Astrocyte of the cerebellum (primary cell): ENCODE measurements around the gene TMEM192.
A peak's percentile ranks its signal among the peaks of the same experiment; 100 is the strongest.
"Not testable (repeated sequence)": the region's sequence is repeated elsewhere in the genome, so short reads cannot be mapped to it uniquely, and the experiment has no call there.

Experiments used
- DNase-seq: peaks from one replicate; pipeline ENCODE4 v3.0.0-alpha.2; 2011; ENCODE audit warnings: low read depth
- H3K4me3 ChIP-seq: 2 replicates; pipeline ENCODE4 v1.5.1; 2011; ENCODE audit warnings: mild to moderate bottlenecking, low read depth, low read length, moderate library complexity
- in situ Hi-C: cut with HindIII; loops from 2 replicates; pipeline ENCODE4 v1.10.0; 2017; ENCODE audit warnings: low sequenced_read_pairs
- TF ChIP-seq, protein P1 (sequence below): IDR thresholded peaks from 2 replicates; pipeline ENCODE4 v1.5.1; 2012; ENCODE audit warnings: low read length, low read depth, moderate library complexity, mild to moderate bottlenecking; ENCODE audit errors: missing control alignments

TMEM192 gene

DNA sequence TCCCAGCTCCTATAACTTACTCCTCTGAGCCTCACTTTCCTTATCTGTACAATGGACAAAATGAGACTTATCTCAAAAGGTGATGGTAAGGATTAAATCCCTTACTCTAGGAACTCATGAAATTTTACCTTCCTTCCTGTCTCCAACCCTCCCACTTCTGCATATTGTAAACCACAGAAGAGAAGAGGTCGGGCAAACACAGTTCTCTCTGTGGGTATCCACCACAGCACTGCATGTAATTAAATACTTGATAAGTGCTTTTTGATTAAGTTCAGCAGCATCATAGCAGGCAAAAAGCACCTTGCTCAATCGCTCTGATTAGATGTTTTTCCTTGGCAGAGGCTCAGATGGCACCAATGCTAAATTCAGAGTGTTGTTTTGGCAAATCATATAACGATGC is 17.3 kb upstream of the TMEM192 start:
- in situ Hi-C loops: loop anchor here (10.0 kb wide), 2 partner anchors 75 to 335 kb away; partner anchors contain the start of gene KLHL2
- H3K4me3 ChIP-seq: no peak overlapping the region
- TF ChIP-seq, protein P1, sequence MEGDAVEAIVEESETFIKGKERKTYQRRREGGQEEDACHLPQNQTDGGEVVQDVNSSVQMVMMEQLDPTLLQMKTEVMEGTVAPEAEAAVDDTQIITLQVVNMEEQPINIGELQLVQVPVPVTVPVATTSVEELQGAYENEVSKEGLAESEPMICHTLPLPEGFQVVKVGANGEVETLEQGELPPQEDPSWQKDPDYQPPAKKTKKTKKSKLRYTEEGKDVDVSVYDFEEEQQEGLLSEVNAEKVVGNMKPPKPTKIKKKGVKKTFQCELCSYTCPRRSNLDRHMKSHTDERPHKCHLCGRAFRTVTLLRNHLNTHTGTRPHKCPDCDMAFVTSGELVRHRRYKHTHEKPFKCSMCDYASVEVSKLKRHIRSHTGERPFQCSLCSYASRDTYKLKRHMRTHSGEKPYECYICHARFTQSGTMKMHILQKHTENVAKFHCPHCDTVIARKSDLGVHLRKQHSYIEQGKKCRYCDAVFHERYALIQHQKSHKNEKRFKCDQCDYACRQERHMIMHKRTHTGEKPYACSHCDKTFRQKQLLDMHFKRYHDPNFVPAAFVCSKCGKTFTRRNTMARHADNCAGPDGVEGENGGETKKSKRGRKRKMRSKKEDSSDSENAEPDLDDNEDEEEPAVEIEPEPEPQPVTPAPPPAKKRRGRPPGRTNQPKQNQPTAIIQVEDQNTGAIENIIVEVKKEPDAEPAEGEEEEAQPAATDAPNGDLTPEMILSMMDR: no peak
- DNase-seq: no peak

DNA sequence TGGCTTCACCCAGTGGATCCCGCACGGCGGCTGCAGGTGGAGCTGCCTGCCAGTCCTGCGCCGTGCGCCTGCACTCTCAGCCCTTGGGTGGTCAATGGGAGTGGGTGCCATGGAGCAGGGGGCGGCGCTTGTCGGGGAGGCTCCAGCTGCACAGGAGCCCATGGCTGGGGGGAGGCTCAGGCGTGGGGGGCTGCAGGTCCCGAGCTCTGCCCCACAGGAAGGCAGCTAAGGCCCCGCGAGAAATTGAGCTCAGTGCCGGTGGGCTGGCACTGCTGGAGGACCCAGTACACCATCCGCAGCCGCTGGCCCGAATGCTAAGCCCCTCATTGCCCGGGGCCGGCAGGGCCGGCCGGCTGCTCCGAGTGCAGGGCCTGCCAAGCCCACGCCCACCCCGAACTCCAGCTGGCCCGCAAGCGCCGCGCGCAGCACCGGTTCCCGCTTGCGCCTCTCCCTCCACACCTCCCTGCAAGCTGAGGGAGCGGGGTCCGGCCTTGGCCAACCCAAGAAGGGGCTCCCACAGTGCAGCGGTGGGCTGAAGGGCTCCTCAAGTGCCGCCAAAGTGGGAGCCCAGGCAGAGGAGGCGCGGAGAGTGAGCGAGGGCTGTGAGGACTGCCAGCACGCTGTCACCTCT is 13.3 kb upstream of the TMEM192 start:
- H3K4me3 ChIP-seq, DNase-seq, in situ Hi-C loops: not testable (repeated sequence)

DNA sequence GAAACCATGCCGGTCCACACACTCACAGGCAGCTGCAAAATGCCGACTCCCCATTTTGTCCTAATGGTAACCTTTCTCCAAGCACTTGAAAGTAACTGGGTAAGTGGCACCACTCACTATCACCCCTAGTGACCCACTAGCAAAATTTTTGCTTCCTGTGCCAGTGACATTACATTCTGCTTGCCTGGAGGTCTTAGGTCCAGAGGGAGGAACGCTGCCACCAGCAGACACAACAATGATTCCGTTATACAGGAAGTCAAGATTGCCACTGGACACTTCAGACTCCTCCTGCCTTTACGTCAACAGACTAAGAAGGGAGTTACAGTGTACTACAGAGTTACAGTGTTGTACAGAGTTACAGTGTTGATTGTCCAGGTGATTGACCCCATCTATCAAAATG is 11.8 kb upstream of the TMEM192 start:
- no peak for DNase-seq
- in situ Hi-C loops: no loop called here
- TF ChIP-seq, protein P1: no peak
- no peak overlapping the region for H3K4me3 ChIP-seq

- H3K4me3 ChIP-seq: no peak overlapping the region
- in situ Hi-C loops: no loop called here
- no peak for DNase-seq
- TF ChIP-seq, protein P1: no peak
Measured at GRCh38 chr4:165118256-165118909, 5.7 kb upstream of the TMEM192 start.

DNA sequence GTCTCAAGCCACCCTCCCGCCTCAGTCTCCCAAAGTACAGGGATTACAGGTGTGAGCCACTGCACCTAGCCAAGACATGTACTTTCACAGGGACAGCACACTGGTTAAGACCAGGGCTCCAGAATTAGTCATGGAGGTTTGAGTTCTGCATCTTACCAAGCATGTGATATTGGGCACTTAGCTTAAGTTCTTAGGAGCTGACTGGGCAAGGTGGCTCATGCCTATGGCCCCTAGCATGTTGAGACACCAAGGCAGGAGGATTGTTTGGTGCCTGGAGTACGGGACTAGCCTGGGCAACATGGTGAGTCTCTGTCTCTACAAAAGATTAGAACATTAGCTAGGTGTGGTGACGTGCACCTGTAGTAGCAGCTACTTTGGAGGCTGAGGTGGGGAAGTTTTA is 2.6 kb upstream of the TMEM192 start:
- DNase-seq: no peak
- no peak overlapping the region for H3K4me3 ChIP-seq
- TF ChIP-seq, protein P1: no peak
- in situ Hi-C loops: no loop called here

DNA sequence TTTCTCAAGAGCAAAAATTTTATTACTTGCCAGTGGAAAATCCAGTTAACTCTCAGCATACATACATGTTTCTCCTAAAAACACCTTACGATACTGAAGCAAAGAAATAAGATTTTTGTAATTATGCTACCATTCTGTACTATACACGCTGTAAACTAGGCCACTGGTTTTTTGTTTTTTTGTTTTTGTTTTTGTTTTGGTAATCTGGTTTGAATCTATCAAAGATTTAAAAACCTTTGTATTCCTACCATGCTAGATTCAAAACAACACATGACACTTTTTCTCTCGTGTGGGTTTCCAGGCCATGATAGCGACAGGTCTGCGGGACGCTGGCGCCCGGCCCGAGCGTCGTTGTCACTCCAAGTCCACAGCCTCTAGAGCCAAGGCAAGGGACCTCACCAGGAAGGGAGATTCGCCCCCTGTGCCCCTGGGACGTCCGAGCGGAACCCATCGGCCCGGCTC is 723 bp downstream of the TMEM192 start:
- in situ Hi-C loops: no loop called here
- H3K4me3 ChIP-seq: peak overlapping the region; percentile 79

DNA sequence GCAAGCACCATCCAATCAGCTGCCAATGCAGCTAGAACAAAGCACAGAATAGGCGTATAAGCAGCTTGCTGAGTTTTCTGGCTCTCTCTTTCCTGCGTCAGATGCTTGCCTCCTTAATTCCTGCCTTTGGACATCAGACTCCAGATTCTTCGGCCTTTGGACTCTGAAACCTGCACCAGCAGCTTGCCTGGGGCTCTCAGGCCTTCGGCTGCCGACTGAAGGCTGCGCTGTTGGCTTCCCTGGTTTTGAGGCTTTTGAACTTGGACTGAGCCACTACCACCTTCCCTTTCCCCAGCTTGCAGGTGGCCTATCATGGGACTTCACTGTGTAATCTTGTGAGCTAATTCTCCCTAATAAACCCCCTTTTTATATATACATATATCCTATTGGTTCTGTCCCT is 6.1 kb downstream of the TMEM192 start:
- TF ChIP-seq, protein P1: no peak
- no peak for DNase-seq
- in situ Hi-C loops: no loop called here
- no peak overlapping the region for H3K4me3 ChIP-seq

More for the DNA sequence above, 723 bp downstream of the TMEM192 start:
- TF ChIP-seq, protein P1: no peak
- DNase-seq: no peak
